GM12872 (cell line): ENCODE measurements around the gene KCND2.

Experiments used
- CTCF ChIP-seq: IDR thresholded peaks from 3 replicates; pipeline ENCODE4 v1.5.1; 2011; ENCODE audit warnings: low read depth, mild to moderate bottlenecking, low read length, moderate library complexity; ENCODE audit not compliant: insufficient read depth

Gene KCND2

DNA sequence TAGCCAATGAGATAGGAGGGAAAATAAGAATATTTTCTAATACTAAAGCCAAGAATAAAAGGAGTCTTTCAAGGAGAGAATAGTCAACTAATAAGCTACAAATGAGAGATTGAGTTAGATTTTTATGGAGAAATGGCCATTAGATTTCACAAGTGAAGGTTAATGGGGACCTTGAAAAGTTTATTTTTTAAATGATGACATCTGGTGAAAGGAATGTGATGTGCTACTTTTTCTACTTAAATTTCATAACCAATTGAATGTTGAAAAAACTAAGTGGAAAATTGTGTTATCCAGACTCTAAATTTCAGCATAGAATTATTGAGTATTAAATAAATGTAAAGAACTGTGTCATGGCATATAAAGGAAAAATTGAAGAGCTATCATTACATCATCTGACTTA lies 459.3 kb downstream of the KCND2 start:
- no peak for TF ChIP-seq CTCF

GRCh38 chr7:120733143-120733542 lies 460.2 kb downstream of the KCND2 start:
- no peak for TF ChIP-seq CTCF

- TF ChIP-seq CTCF, result no peak
These were observed 460.9 kb downstream of the KCND2 start for GRCh38 chr7:120733835-120734234.

GRCh38 chr7:120735791-120736190 lies 462.8 kb downstream of the KCND2 start:
- TF ChIP-seq CTCF, result no peak

GRCh38 chr7:120738816-120739215 lies 465.8 kb downstream of the KCND2 start:
- TF ChIP-seq CTCF, result no peak

GRCh38 chr7:120740348-120740747 lies 467.4 kb downstream of the KCND2 start:
- no peak for TF ChIP-seq CTCF

DNA sequence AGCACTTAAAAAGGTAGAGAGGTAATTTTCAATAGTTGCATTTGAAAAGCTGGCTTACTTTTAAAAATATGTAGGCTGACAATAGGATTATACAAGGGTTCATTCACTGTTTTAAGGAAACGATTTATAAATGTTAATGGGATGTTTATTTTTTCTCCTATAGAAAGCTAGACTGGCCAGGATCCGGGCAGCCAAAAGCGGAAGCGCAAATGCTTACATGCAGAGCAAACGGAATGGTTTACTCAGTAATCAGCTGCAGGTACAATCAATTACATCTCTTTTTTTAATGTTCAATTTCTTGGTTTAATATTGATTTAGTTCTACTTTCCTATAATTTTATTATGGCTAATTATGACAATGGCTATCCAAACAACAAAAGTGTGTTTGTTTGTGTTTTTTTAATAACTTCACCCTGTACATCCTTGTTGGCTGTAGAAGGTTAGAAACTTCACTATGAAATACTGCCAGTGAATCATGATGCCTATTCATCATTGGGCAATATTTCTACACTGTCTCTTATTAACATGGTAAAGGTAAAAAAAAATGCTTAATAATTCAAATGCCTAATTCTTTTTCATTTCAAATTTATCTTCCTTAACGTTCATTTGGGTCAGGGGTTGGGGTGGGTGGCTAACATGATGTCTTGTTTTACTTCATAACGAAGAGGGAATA lies 468.5 kb downstream of the KCND2 start:
- no peak for TF ChIP-seq CTCF

GRCh38 chr7:120742372-120742771 lies 469.4 kb downstream of the KCND2 start:
- TF ChIP-seq CTCF, result no peak
